H4 (cell line): ENCODE measurements around the gene FAM3B. TPM values are rescaled to one million over a fixed set of nuclear protein-coding genes. Genes with fewer than 3 reads are reported as not detected.

Experiments
- DNase-seq: peaks from one replicate; pipeline ENCODE4 v3.0.0-alpha.2; 2015; ENCODE audit warnings: low spot score
- total RNA-seq: library from RNA; depleted of rRNA; stranded (reverse); fragments of >200 nt; shearing (Covaris generic); gene quantifications from 2 replicates; pipeline ENCODE4 v1.2.3, GENCODE V29; 2014

FAM3B gene
- total RNA-seq, 1 experiment from 2014 or later, result not detected

- no peak for DNase-seq
These were observed 2.7 kb downstream of the FAM3B start for GRCh38 chr21:41319273-41319672.

GRCh38 chr21:41321211-41321907, 4.8 kb downstream of the FAM3B start:
- no peak for DNase-seq

GRCh38 chr21:41321908-41322495, 5.4 kb downstream of the FAM3B start:
- DNase-seq, result no peak

- no peak for DNase-seq
These were observed 6.1 kb downstream of the FAM3B start for GRCh38 chr21:41322496-41323382.

GRCh38 chr21:41325138-41325912, 8.7 kb downstream of the FAM3B start:
- DNase-seq, result no peak

GRCh38 chr21:41326414-41327080, 9.9 kb downstream of the FAM3B start:
- DNase-seq, result no peak

- no peak for DNase-seq
These were observed 11.2 kb downstream of the FAM3B start for GRCh38 chr21:41327753-41328152.

- peak; percentile 81 for DNase-seq
These were observed 12.3 kb downstream of the FAM3B start for GRCh38 chr21:41328660-41329607.

GRCh38 chr21:41333752-41334151, 17.2 kb downstream of the FAM3B start:
- no peak for DNase-seq

- no peak for DNase-seq
These were observed 20.9 kb downstream of the FAM3B start for GRCh38 chr21:41337515-41337914.

GRCh38 chr21:41338455-41338854, 21.9 kb downstream of the FAM3B start:
- no peak for DNase-seq

- no peak for DNase-seq
These were observed 25.4 kb downstream of the FAM3B start for GRCh38 chr21:41342035-41342434.

- no peak for DNase-seq
These were observed 27.5 kb downstream of the FAM3B start for GRCh38 chr21:41344146-41344545.

- DNase-seq, result no peak
These were observed 28.8 kb downstream of the FAM3B start for GRCh38 chr21:41345356-41345755.

- DNase-seq, result peak; percentile 56
These were observed 29.5 kb downstream of the FAM3B start for GRCh38 chr21:41345934-41346685.

GRCh38 chr21:41346758-41347157, 30.2 kb downstream of the FAM3B start:
- DNase-seq, result no peak

GRCh38 chr21:41348434-41348833, 31.8 kb downstream of the FAM3B start:
- no peak for DNase-seq

GRCh38 chr21:41349126-41349525, 32.5 kb downstream of the FAM3B start:
- DNase-seq, result no peak

- DNase-seq, result no peak
These were observed 33.2 kb downstream of the FAM3B start for GRCh38 chr21:41349619-41350390.
